ENCODE data around the gene SLCO1B3. TPM values are rescaled to one million over a fixed set of nuclear protein-coding genes. Genes with fewer than 3 reads are reported as not detected.

SLCO1B3 gene
- total and polyA plus RNA-seq, 10 of the 15 experiments (the other 5 are each of a cell fraction or from before 2014, with no cell fraction given), result 0.04 to 1.2 TPM; not detected in 8

GRCh38 chr12:20830456-20830855 lies 20.0 kb downstream of the SLCO1B3 start:
- Histone ChIP-seq H3K36me3 (ENCODE audit: control insufficient read depth in 2 of 2, insufficient read depth in 2 of 2, low read length in 1 of 2) (no peaks in the 10 kb centered on the region), H3K4me3 (no peak overlapping the region), H4K20me1 (ENCODE audit: control insufficient read depth, insufficient read depth) (no peaks in the 10 kb centered on the region), H2AFZ (ENCODE audit: control insufficient read depth, low read depth, low read length) (no peak overlapping the region), H3K4me1 (ENCODE audit: control insufficient read depth, insufficient read depth, low read length) (no peaks in the 10 kb centered on the region), H3K79me2 (ENCODE audit: control insufficient read depth, insufficient read depth, low read length) (no peaks in the 10 kb centered on the region), H3K27ac (ENCODE audit: control insufficient read depth, insufficient read depth) (no peak overlapping the region), H3K27me3 (replicated peaks in 1 of 2; ENCODE audit: control insufficient read depth in 2 of 2, insufficient read depth in 2 of 2, low read length in 1 of 2) (no peaks in the 10 kb centered on the region), H3K9ac (ENCODE audit: control insufficient read depth, insufficient read depth, low read length) (no peak overlapping the region), H3K4me2 (ENCODE audit: control insufficient read depth, insufficient read depth) (no peak overlapping the region), H3K9me3 (replicated peaks; ENCODE audit: control insufficient read depth, insufficient read depth, low read length) (no peaks in the 10 kb centered on the region)
- SMC1A ChIA-PET (ENCODE audit: uncharacterized antibody, unreplicated experiment), result no interaction called here
- POLR2A ChIA-PET, result no interaction called here
- in situ Hi-C loops (cut with MboI), result no loop called here
- ATAC-seq, result no peak
- no peak for FAIRE-seq
- no TSS peak for BruUV-seq (replicated peaks)
- WGBS (ENCODE audit: insufficient coverage, insufficient replicate concordance, low lambda C conversion rate, missing lambda C conversion rate), result 17% methylated on average over 1 of the region's 1 CpG
- DNase-seq (ENCODE audit: low read depth, low spot score), result no peak
- RAD21 ChIA-PET (ENCODE audit: unreplicated experiment), result no interaction called here
- intact Hi-C loops (cut with micrococcal nuclease; ENCODE audit: unreplicated experiment), result no loop called here
- TF ChIP-seq CBFB (IDR thresholded peaks at IDR 0.05; ENCODE audit: low read depth), result no peak
- no peak for TF ChIP-seq TCF7 (IDR thresholded peaks at IDR 0.05; ENCODE audit: borderline replicate concordance)
- TF ChIP-seq CEBPB (IDR thresholded peaks at IDR 0.05; ENCODE audit: borderline replicate concordance in 1 of 2, low read depth in 2 of 2, low read length in 2 of 2), result no peak
- TF ChIP-seq RFX5 (IDR thresholded peaks at IDR 0.05; ENCODE audit: low read depth, low read length), result no peak
- no peak for TF ChIP-seq MEF2A (IDR thresholded peaks at IDR 0.05; ENCODE audit: insufficient read depth, low read depth, low read length)
- TF ChIP-seq ZNF207 (IDR thresholded peaks at IDR 0.05; ENCODE audit: borderline replicate concordance), result no peak
- TF ChIP-seq, protein P1, sequence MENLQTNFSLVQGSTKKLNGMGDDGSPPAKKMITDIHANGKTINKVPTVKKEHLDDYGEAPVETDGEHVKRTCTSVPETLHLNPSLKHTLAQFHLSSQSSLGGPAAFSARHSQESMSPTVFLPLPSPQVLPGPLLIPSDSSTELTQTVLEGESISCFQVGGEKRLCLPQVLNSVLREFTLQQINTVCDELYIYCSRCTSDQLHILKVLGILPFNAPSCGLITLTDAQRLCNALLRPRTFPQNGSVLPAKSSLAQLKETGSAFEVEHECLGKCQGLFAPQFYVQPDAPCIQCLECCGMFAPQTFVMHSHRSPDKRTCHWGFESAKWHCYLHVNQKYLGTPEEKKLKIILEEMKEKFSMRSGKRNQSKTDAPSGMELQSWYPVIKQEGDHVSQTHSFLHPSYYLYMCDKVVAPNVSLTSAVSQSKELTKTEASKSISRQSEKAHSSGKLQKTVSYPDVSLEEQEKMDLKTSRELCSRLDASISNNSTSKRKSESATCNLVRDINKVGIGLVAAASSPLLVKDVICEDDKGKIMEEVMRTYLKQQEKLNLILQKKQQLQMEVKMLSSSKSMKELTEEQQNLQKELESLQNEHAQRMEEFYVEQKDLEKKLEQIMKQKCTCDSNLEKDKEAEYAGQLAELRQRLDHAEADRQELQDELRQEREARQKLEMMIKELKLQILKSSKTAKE (IDR thresholded peaks at IDR 0.05; ENCODE audit: low read depth, poor library complexity, severe bottlenecking), result no peak
- TF ChIP-seq, protein P2, sequence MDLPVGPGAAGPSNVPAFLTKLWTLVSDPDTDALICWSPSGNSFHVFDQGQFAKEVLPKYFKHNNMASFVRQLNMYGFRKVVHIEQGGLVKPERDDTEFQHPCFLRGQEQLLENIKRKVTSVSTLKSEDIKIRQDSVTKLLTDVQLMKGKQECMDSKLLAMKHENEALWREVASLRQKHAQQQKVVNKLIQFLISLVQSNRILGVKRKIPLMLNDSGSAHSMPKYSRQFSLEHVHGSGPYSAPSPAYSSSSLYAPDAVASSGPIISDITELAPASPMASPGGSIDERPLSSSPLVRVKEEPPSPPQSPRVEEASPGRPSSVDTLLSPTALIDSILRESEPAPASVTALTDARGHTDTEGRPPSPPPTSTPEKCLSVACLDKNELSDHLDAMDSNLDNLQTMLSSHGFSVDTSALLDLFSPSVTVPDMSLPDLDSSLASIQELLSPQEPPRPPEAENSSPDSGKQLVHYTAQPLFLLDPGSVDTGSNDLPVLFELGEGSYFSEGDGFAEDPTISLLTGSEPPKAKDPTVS (IDR thresholded peaks at IDR 0.05; ENCODE audit: low read depth, low read length), result no peak
- TF ChIP-seq, protein P3, sequence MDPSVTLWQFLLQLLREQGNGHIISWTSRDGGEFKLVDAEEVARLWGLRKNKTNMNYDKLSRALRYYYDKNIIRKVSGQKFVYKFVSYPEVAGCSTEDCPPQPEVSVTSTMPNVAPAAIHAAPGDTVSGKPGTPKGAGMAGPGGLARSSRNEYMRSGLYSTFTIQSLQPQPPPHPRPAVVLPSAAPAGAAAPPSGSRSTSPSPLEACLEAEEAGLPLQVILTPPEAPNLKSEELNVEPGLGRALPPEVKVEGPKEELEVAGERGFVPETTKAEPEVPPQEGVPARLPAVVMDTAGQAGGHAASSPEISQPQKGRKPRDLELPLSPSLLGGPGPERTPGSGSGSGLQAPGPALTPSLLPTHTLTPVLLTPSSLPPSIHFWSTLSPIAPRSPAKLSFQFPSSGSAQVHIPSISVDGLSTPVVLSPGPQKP (IDR thresholded peaks at IDR 0.05; ENCODE audit: low read depth, low read length), result no peak
- no peak for TF ChIP-seq YY1 (IDR thresholded peaks at IDR 0.05; ENCODE audit: low read depth, low read length)
- TF ChIP-seq LARP7 (IDR thresholded peaks at IDR 0.05), result no peak
- TF ChIP-seq IRF5 (IDR thresholded peaks at IDR 0.05; ENCODE audit: borderline replicate concordance), result no peak
- TF ChIP-seq BCL11A (IDR thresholded peaks at IDR 0.05; ENCODE audit: low read depth, low read length), result no peak
- TF ChIP-seq ZSCAN29 (IDR thresholded peaks at IDR 0.05), result no peak
- no peak for TF ChIP-seq NFXL1 (IDR thresholded peaks at IDR 0.05; ENCODE audit: borderline replicate concordance)
- no peak for TF ChIP-seq BRCA1 (IDR thresholded peaks at IDR 0.05; ENCODE audit: low read depth, low read length)
- TF ChIP-seq ZNF24 (IDR thresholded peaks at IDR 0.05), result no peak
- TF ChIP-seq CREM (IDR thresholded peaks at IDR 0.05; ENCODE audit: low read depth), result no peak
- CTCF ChIA-PET, result no interaction called here

Data from GM12878 (cell line).